ENCODE data around the gene ANKS1A.

ANKS1A gene

GRCh38 chr6:35043381-35044130 lies 154.5 kb downstream of the ANKS1A start:
- DNase-seq (ENCODE audit: low read depth): no peak

- DNase-seq (ENCODE audit: low read depth): no peak
Observed at GRCh38 chr6:35044145-35044745, 155.2 kb downstream of the ANKS1A start.

- DNase-seq (ENCODE audit: low read depth): no peak
Observed at GRCh38 chr6:35044761-35045421, 155.8 kb downstream of the ANKS1A start.

GRCh38 chr6:35046103-35046502 lies 157.0 kb downstream of the ANKS1A start:
- no peak for DNase-seq (ENCODE audit: low read depth)

GRCh38 chr6:35046862-35047261 lies 157.8 kb downstream of the ANKS1A start:
- DNase-seq (ENCODE audit: low read depth): no peak

GRCh38 chr6:35047265-35048011 lies 158.4 kb downstream of the ANKS1A start:
- DNase-seq (ENCODE audit: low read depth): no peak

GRCh38 chr6:35048031-35048613 lies 159.1 kb downstream of the ANKS1A start:
- no peak for DNase-seq (ENCODE audit: low read depth)

- DNase-seq (ENCODE audit: low read depth): no peak
Observed at GRCh38 chr6:35048631-35049083, 159.6 kb downstream of the ANKS1A start.

GRCh38 chr6:35049156-35049735 lies 160.2 kb downstream of the ANKS1A start:
- DNase-seq (ENCODE audit: low read depth): no peak

- no peak for DNase-seq (ENCODE audit: low read depth)
Observed at GRCh38 chr6:35049900-35050756, 161.1 kb downstream of the ANKS1A start.

GRCh38 chr6:35050757-35051330 lies 161.8 kb downstream of the ANKS1A start:
- no peak for DNase-seq (ENCODE audit: low read depth)

- no peak for DNase-seq (ENCODE audit: low read depth)
Observed at GRCh38 chr6:35051396-35051795, 162.3 kb downstream of the ANKS1A start.

GRCh38 chr6:35051997-35052583 lies 163.0 kb downstream of the ANKS1A start:
- DNase-seq (ENCODE audit: low read depth): no peak

GRCh38 chr6:35052694-35053565 lies 163.9 kb downstream of the ANKS1A start:
- no peak for DNase-seq (ENCODE audit: low read depth)

GRCh38 chr6:35053701-35054100 lies 164.6 kb downstream of the ANKS1A start:
- DNase-seq (ENCODE audit: low read depth): no peak

- DNase-seq (ENCODE audit: low read depth): no peak
Observed at GRCh38 chr6:35054106-35054742, 165.2 kb downstream of the ANKS1A start.

GRCh38 chr6:35054743-35055130 lies 165.7 kb downstream of the ANKS1A start:
- DNase-seq (ENCODE audit: low read depth): no peak

- no peak for DNase-seq (ENCODE audit: low read depth)
Observed at GRCh38 chr6:35055891-35056290, 166.8 kb downstream of the ANKS1A start.
